IPS DF 19.7 (cell line): ENCODE results near the gene SEMA3D.

ENCODE experiments used
- DNase-seq: peaks from one replicate; pipeline ENCODE4 v3.0.0-alpha.2; 2013; ENCODE audit warnings: low read depth, low spot score

Gene SEMA3D

GRCh38 chr7:85184599-85185423 is 2.0 kb downstream of the SEMA3D start:
- DNase-seq, result no peak

- DNase-seq, result no peak
Measured at GRCh38 chr7:85183296-85183695, 3.6 kb downstream of the SEMA3D start.

- DNase-seq, result no peak
Measured at GRCh38 chr7:85178531-85179298, 8.1 kb downstream of the SEMA3D start.

DNA sequence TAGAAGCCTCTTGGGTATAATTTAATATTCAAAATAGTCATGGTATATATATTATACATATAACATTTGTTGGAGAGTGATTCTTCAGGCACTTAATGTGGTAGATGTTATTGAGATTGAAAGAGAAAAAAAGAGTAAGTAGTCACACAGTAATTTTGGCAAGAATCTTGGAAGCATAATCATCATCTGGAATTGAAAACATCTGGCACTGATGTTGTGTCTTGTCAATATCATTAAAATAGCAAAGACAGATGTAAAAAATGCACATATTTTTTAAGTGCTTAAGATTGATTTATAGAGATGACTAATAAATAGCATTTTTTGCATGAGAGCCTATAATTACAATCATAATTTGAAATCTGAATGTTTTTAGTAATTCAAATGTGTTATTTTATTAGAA is 9.5 kb downstream of the SEMA3D start:
- no peak for DNase-seq

- DNase-seq, result no peak
Measured at GRCh38 chr7:85176197-85176596, 10.7 kb downstream of the SEMA3D start.

- no peak for DNase-seq
Measured at GRCh38 chr7:85175217-85175616, 11.6 kb downstream of the SEMA3D start.

- no peak for DNase-seq
Measured at GRCh38 chr7:85172530-85172941, 14.3 kb downstream of the SEMA3D start.

DNA sequence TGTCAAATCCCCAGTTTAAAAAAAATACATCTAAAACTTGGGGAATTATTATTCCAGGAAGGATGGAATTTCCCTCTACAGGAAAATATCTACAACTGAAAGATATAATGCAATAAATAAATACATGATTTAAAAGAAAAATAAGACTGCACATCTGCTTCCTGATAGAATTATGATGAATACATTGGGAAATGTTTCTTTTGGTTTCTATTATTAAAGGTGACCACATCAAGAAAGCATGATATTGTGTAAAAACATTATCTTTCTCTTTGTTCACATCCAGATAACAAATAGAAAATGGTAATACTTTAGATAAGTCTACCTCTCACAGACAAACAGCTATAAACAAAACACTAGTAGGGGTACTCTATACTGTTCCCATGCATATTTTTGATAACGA is 19.2 kb downstream of the SEMA3D start:
- DNase-seq, result no peak

DNA sequence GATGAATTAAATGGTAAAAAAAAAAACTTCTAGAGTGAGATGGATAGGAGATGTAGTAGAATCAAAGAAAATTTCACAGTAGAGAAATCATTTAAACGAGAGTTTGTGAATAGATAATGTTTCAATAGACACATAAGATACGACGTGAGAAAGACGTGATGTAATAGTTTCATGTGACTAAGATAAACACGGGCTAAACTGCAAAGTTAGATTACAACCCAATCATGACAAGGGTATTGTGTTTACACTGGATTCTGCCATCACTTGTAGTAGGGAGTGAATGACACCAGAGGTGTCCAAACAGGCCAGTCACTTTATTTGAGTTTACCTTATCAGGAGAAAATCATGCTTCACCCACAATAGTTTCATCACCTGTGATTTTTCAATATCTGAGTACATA is 21.6 kb downstream of the SEMA3D start:
- DNase-seq, result no peak

- DNase-seq, result no peak
Measured at GRCh38 chr7:85164376-85164775, 22.5 kb downstream of the SEMA3D start.

DNA sequence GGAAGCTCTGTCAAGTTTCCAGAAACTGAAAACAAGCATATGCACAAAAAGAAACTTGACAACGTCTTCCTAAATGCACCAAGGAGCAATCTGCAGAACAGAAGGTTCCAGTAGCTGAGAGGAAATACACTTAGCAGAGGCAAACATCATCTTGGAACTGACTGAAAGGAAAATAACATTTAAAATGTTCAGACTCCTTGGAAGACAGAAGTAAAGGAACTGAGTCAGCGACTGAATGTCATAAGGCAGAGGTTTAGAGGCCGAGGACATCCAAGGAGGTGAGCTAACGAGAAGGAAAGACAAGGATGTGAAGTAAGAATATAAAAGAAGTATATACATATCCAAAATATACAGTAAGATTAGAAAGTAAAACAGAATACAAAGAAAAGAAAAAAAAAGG is 24.1 kb downstream of the SEMA3D start:
- DNase-seq, result no peak

- DNase-seq, result no peak
Measured at GRCh38 chr7:85160223-85160622, 26.6 kb downstream of the SEMA3D start.

DNA sequence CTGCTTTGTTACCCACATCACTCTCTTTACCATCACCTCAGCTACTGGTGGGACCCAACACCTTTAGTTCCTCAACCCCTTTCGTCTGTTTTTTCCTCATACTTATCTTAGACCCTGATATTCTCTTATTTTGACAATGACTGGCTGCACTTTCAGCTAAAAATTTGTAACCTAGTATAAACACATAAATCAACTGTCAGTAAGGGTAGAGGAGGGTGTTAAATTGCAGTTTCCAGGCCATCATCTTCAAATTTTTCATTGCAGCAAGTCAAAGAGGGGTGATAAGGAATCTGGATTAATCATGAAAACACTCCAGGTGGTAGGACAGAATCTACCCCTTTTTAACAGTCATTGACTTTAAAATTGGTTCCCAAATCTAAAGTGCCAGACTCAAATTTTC is 27.9 kb downstream of the SEMA3D start:
- DNase-seq, result no peak

DNA sequence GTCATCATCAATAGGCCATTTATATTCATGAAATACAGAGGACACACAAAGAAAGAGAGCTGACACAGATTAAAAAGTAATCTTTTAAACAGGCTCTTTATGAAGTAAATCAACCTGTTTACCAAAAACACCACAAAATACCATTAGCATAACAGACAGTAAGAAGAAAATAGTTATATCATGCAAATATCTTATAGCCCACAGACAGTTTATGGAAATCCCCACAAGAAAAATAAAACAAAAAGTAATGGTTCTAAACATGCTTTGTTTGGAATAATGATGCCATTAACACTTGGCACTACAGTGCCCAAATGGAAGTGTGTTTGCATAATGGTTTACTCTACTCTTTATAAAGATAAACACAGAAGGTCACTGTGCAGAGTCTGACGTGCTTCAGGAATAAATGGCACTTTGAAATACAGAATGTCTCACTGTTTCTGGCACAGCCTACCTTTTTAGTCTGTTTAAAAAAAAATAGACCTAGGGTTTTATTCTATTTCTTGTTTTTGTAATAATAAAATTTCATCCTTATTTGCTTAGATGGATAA is 30.1 kb downstream of the SEMA3D start:
- DNase-seq, result no peak

DNA sequence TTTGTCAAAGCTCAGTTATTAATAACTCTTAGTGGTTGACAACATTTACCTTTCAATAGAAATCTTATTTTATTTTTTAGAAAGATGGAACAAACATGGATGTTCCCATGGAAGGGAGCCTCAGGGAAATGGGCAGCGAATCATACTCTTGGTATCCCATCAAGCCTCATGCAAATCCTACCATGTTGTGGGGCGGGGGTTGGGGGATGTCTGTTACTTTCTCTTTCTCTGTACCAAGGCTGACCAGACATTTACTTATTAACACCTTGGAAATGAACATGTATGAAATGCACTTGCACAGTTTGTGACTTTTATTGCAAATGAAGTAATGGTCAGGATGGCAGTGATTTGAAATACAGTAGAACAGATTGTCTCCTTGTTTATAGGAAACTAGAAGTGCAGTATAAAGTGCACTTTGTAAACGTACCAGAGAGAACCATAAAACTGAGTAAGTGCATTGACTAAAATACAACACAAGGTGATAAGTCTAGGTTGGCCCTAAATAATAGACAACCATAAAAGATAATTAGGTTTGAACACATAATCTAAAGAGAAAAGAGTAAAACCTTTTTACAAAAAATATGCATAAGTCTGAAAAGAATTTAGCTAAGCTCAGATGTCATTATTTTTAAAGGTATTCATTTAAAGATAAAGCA is 32.4 kb downstream of the SEMA3D start:
- no peak for DNase-seq

GRCh38 chr7:85153715-85154114 is 33.1 kb downstream of the SEMA3D start:
- DNase-seq, result no peak

- DNase-seq, result no peak
Measured at GRCh38 chr7:85150624-85151023, 36.2 kb downstream of the SEMA3D start.

GRCh38 chr7:85144771-85145170 is 42.1 kb downstream of the SEMA3D start:
- DNase-seq, result no peak

DNA sequence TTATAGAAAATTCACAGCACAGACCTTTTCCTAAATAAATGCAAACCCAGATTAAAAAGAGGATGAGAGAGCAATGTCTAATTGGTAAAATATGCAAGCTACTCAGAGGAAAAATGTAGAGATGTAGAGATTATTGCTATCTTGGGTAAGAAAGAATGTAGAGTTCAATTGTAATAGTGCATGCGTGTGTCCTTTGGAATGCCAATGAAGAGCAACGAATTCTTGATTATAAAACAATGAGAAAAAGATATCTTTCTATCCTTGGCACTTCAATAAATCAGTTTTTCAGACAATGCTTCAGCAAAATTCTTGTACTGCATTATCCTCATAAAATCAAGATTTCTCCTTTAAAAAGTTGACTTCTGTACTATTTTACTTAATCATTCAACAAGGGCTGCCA is 50.9 kb downstream of the SEMA3D start:
- DNase-seq, result no peak

- DNase-seq, result no peak
Measured at GRCh38 chr7:85133560-85133959, 53.3 kb downstream of the SEMA3D start.

DNA sequence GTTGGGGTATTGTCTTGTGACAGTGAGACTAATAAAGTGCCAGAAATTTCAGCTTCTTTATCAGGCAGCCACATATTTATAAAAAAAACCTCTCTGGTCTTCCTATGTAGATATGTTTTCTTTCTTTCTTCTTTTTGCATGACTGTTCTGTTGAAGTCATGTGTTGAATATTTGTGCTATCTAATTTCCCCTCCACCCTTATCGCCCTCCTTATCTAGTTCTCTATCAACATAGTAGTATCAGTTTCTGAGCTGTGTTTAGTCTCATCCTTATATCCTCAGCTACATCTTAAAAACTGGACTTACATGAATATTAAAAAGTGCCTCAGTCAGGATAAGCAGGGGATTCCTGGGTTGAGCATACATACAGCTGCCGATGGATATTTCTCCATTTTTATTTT is 53.9 kb downstream of the SEMA3D start:
- no peak for DNase-seq

GRCh38 chr7:85130702-85131101 is 56.2 kb downstream of the SEMA3D start:
- no peak for DNase-seq
